PFSK-1 (cell line): Measurements from ENCODE around the gene KCTD13.

Source experiments
- FOXP2 ChIP-seq: optimal IDR thresholded peaks from 2 replicates; pipeline ENCODE3; 2011; ENCODE audit warnings: borderline replicate concordance, control low read depth, inconsistent platforms; ENCODE audit not compliant: insufficient read depth; ENCODE audit errors: extremely low read length, extremely low read depth
- POLR2AphosphoS5 ChIP-seq: IDR thresholded peaks from 2 replicates; pipeline ENCODE4 v1.6.1; 2012; ENCODE audit warnings: low read depth, mild to moderate bottlenecking, control low read depth, low read length, moderate library complexity
- REST ChIP-seq, 2 experiments: IDR thresholded peaks; 2 replicates each; pipeline versions ENCODE4 v1.6.1 to v1.8.0; 2011 to 2012; ENCODE audit warnings: low read depth in 2 of 2, low read length in 2 of 2, control low read depth in 1 of 2, inconsistent platforms in 1 of 2, mild to moderate bottlenecking in 1 of 2, moderate library complexity in 1 of 2; ENCODE audit not compliant: insufficient read depth in 1 of 2
- SIN3A ChIP-seq: IDR thresholded peaks from 2 replicates; pipeline ENCODE4 v1.6.1; 2012; ENCODE audit warnings: mild to moderate bottlenecking, low read length, moderate library complexity, borderline replicate concordance; ENCODE audit not compliant: insufficient read depth
- TAF1 ChIP-seq: IDR thresholded peaks from 2 replicates; pipeline ENCODE4 v1.6.1; 2012; ENCODE audit warnings: low read length, control low read depth, borderline replicate concordance; ENCODE audit not compliant: insufficient read depth

KCTD13 gene

GRCh38 chr16:29972992-29973383, 47.0 kb upstream of the KCTD13 start:
- no peak for TF ChIP-seq TAF1
- TF ChIP-seq REST (IDR thresholded peaks at IDR 0.05; ENCODE audit: insufficient read depth in 1 of 2, low read depth in 2 of 2, low read length in 2 of 2), result no peak
- no peak for TF ChIP-seq FOXP2
- TF ChIP-seq POLR2AphosphoS5, result no peak
- TF ChIP-seq SIN3A, result no peak

- TF ChIP-seq TAF1 (no peak), POLR2AphosphoS5 (no peak), REST (IDR thresholded peaks at IDR 0.05; ENCODE audit: insufficient read depth in 1 of 2, low read depth in 2 of 2, low read length in 2 of 2) (no peak), FOXP2 (no peak)
Observed at GRCh38 chr16:29972500-29972899, 46.5 kb upstream of the KCTD13 start.

- TF ChIP-seq REST (IDR thresholded peaks at IDR 0.05; ENCODE audit: insufficient read depth in 1 of 2, low read depth in 2 of 2, low read length in 2 of 2), result no peak
- TF ChIP-seq POLR2AphosphoS5, result no peak
- no peak for TF ChIP-seq SIN3A
Observed at GRCh38 chr16:29971304-29971703, 45.3 kb upstream of the KCTD13 start.

GRCh38 chr16:29968205-29968604, 42.2 kb upstream of the KCTD13 start:
- TF ChIP-seq REST (IDR thresholded peaks at IDR 0.05; ENCODE audit: insufficient read depth in 1 of 2, low read depth in 2 of 2, low read length in 2 of 2), result no peak
- no peak for TF ChIP-seq POLR2AphosphoS5
- no peak for TF ChIP-seq SIN3A
- no peak for TF ChIP-seq FOXP2
- no peak for TF ChIP-seq TAF1

- TF ChIP-seq POLR2AphosphoS5 (no peak), TAF1 (no peak), REST (IDR thresholded peaks at IDR 0.05; ENCODE audit: insufficient read depth in 1 of 2, low read depth in 2 of 2, low read length in 2 of 2) (no peak), SIN3A (no peak), FOXP2 (no peak)
Observed at GRCh38 chr16:29963021-29963743, 37.2 kb upstream of the KCTD13 start.
